ENCODE measurements around the gene SMARCA5.

SMARCA5 gene

DNA sequence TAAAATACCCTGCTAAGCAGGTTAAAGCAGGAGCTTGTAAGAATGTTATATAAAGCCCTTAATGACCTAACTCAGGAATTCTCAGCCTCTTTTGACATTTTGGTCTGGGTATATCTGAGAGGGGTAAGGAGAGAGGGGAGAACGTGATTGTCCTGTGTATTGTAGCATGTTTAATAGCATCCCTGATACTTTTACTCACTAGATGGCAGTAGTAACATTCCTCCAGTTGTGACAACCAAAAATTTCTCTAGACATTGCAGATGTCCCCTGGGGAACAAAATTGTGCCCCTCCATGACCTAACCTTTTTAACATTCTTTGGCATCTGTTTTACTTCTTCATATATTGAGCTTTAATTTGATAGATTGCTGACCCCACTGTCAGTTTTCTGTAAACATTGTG, 17.9 kb downstream of the SMARCA5 start:
- no peak overlapping the region for H3K4me3 ChIP-seq (replicated peaks; ENCODE audit: low read depth, low read length)
- TF ChIP-seq, protein P1, sequence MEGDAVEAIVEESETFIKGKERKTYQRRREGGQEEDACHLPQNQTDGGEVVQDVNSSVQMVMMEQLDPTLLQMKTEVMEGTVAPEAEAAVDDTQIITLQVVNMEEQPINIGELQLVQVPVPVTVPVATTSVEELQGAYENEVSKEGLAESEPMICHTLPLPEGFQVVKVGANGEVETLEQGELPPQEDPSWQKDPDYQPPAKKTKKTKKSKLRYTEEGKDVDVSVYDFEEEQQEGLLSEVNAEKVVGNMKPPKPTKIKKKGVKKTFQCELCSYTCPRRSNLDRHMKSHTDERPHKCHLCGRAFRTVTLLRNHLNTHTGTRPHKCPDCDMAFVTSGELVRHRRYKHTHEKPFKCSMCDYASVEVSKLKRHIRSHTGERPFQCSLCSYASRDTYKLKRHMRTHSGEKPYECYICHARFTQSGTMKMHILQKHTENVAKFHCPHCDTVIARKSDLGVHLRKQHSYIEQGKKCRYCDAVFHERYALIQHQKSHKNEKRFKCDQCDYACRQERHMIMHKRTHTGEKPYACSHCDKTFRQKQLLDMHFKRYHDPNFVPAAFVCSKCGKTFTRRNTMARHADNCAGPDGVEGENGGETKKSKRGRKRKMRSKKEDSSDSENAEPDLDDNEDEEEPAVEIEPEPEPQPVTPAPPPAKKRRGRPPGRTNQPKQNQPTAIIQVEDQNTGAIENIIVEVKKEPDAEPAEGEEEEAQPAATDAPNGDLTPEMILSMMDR (IDR thresholded peaks at IDR 0.05; ENCODE audit: low read depth, low read length, missing control alignments): no peak
- no peak for DNase-seq (ENCODE audit: extremely low read depth, low read depth)

DNA sequence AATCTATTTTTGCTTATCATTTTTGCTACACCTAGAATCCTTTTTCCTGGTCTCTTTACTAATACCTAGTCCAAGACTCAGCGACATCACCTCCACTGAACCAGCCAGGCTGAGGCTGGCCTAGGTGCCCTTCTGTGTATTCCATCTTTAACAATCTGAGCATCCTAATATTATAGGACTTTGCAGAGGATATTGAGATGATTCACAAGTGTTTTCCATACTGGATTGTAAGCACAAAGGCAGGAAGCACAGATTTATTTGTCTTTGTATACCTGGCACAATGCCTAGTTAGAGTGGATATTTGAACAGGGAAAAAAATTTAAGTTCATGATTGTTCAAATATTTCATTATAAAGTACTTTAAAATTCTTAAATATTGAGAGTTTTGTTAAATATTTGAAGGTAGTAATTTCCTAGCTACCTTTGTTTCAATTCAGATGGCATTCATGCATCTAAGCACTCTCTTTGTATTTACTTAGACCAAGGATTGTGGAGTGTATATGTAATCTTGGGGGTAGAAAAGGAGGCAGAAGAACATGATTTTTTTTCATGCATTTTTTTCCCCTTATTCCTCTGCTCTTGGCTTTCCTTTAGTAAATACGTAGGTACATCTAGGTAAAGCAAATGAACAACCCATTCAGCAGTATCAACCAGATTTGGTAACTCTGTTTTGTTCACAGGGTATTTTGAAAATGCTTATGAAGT, 18.4 kb downstream of the SMARCA5 start:
- DNase-seq (ENCODE audit: extremely low read depth, low read depth): no peak
- TF ChIP-seq, protein P1 (IDR thresholded peaks at IDR 0.05; ENCODE audit: low read depth, low read length, missing control alignments): no peak

DNA sequence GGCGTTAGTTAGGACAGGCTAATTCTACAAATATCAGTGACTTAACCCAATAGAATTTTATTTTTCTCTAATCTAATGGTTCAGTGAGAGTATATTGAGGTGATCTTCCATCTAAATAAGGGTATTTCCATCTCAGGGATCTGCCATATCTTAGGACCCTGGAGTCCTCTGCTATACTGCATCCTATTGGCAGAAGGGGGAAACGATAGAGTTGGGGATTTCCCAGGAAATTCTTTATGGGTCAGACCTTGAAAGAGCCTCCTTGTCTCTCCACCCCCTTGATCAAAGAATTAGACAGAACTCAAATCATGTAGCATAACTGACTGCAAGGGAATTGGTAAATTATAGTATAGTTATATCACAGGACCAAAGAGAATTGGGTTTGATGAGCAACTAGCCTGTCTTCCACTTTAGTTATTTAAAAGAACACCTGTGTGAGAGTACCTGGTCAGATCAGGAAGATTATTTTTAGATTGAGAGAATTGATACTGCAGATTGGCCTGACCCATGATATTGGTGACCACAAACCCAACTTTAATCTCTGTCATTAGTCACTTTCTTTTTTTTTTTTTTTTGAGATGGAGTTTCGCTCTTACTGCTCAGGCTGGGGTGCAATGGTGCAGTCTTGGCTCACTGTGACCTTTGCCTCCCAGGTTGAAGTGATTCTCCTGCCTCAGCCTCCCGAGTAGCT, 25.6 kb downstream of the SMARCA5 start:
- H3K4me3 ChIP-seq (replicated peaks; ENCODE audit: low read depth, low read length): no peak overlapping the region
- TF ChIP-seq, protein P1 (IDR thresholded peaks at IDR 0.05; ENCODE audit: low read depth, low read length, missing control alignments): no peak
- no peak for DNase-seq (ENCODE audit: extremely low read depth, low read depth)

More for the DNA sequence above, 18.4 kb downstream of the SMARCA5 start:
- no peak overlapping the region for H3K4me3 ChIP-seq (replicated peaks; ENCODE audit: low read depth, low read length)

DNA sequence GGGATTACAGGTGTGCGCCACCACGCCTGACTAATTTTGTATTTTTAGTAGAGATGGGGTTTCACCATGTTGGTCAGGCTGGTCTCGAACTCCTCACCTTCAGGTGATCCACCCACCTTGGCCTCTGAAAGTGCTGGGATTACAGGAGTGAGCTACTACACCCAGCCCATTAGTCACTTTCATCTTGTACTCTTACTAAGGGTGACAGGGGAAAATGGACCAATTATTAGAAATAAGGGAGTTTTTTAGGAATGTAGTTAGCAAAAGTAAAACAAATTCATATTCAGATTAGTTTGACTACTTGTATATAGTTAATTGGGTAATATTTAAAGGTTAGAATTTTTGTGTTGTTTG, 26.1 kb downstream of the SMARCA5 start:
- H3K4me3 ChIP-seq (replicated peaks; ENCODE audit: low read depth, low read length): no peak overlapping the region
- no peak for DNase-seq (ENCODE audit: extremely low read depth, low read depth)
- TF ChIP-seq, protein P1 (IDR thresholded peaks at IDR 0.05; ENCODE audit: low read depth, low read length, missing control alignments): no peak

DNA sequence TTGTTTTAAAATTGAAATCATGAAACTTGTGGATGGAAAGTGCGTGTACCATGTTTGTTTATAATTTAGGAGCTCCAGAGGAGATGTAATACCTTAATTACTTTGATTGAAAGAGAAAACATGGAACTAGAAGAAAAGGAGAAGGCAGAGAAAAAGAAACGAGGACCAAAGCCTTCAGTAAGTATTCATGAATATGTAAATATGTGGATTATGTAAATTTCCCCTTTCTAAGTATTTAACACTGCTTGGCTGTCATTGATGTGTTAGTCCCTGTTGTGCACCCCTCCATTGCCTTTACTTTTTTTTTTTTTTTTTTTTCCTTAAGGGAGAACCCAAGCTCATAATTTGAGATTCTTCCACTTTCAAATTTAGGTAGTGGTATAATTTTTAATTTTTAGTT, 36.4 kb downstream of the SMARCA5 start:
- no peak overlapping the region for H3K4me3 ChIP-seq (replicated peaks; ENCODE audit: low read depth, low read length)
- TF ChIP-seq, protein P1 (IDR thresholded peaks at IDR 0.05; ENCODE audit: low read depth, low read length, missing control alignments): no peak
- DNase-seq (ENCODE audit: extremely low read depth, low read depth): no peak

DNA sequence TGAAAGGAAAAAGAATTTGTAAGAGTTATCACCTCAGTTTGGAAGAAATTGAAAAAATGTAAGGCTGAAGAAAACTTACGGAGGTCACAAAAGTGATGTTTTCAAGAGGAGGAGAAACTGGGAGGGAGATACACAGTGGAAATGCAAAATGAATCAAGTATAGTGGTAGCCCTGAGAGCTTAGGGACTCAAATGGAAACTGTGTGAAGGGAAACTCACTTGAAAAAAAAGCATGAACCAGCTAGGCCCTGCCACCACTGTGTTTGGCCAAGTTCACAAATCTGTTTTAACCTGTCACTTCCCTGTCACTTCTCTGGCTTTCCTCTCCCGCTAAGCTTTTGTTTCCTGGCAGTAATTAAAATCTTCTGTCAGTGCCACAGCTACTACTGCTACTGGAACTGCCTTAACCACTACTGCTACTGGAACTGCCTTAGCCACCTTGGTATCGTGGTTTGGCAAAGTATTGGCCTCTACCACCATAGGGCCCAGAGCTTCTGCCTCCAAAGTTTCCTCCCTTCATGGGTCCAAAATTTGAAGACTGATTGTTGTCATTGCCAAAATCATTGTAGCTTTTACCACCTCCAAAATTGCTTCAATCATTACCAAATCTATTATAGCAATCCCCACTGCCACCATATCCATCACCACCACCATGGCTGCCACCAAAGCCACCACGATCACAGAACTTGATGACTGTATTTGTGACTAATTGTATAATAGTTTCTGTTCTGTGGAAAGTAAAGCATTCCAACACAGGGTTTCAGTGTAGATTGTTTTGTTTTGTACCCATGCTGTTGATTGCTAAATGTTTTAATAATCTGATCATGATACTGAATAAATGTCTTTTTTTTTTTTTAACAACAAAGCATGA, 41.5 kb downstream of the SMARCA5 start:
- TF ChIP-seq, protein P1 (IDR thresholded peaks at IDR 0.05; ENCODE audit: low read depth, low read length, missing control alignments): no peak
- H3K4me3 ChIP-seq (replicated peaks; ENCODE audit: low read depth, low read length): no peak overlapping the region
- DNase-seq (ENCODE audit: extremely low read depth, low read depth): no peak
